ENCODE results near the gene CHP1. TPM values are rescaled to one million over a fixed set of nuclear protein-coding genes. Genes with fewer than 3 reads are reported as not detected.

Gene CHP1
- 175 TPM for total RNA-seq
- long read RNA-seq, transcript CHP1-201 (7 exons, 3,329 nt): major isoform, 27 of 44 reads
- long read RNA-seq, partial matches to known transcripts: 3 of 44 reads
- long read RNA-seq, other reads (novel, unspliced or antisense): 12 of 44 reads

GRCh38 chr15:41230650-41231421 lies at the start of gene CHP1, which contains the start of gene EXD1:
CHP1 (plus strand) TSS chr15:41231268; CDS start chr15:41231383, 115 bp downstream.
EXD1 (minus strand) TSS chr15:41230757; CDS start chr15:41226575, 4,182 bp downstream.
- Histone ChIP-seq H3K36me3 (no peaks in the 10 kb centered on the region), H3K9me3 (no peaks in the 10 kb centered on the region), H3K4me3 (peak within 1 kb of the TSS; percentile 80), H3K27ac (peak within 1 kb of the TSS; percentile 85), H3K4me1 (peaks cover 4% of the 10 kb centered on the region), H3K27me3 (no peaks in the 10 kb centered on the region)
- ATAC-seq (peak; percentile 99), DNase-seq (peak; percentile 99)
- TF ChIP-seq, protein P1, sequence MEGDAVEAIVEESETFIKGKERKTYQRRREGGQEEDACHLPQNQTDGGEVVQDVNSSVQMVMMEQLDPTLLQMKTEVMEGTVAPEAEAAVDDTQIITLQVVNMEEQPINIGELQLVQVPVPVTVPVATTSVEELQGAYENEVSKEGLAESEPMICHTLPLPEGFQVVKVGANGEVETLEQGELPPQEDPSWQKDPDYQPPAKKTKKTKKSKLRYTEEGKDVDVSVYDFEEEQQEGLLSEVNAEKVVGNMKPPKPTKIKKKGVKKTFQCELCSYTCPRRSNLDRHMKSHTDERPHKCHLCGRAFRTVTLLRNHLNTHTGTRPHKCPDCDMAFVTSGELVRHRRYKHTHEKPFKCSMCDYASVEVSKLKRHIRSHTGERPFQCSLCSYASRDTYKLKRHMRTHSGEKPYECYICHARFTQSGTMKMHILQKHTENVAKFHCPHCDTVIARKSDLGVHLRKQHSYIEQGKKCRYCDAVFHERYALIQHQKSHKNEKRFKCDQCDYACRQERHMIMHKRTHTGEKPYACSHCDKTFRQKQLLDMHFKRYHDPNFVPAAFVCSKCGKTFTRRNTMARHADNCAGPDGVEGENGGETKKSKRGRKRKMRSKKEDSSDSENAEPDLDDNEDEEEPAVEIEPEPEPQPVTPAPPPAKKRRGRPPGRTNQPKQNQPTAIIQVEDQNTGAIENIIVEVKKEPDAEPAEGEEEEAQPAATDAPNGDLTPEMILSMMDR (IDR thresholded peaks at IDR 0.05): peak; percentile 94
- intact Hi-C loops (cut with DNase I): no loop called here

DNA sequence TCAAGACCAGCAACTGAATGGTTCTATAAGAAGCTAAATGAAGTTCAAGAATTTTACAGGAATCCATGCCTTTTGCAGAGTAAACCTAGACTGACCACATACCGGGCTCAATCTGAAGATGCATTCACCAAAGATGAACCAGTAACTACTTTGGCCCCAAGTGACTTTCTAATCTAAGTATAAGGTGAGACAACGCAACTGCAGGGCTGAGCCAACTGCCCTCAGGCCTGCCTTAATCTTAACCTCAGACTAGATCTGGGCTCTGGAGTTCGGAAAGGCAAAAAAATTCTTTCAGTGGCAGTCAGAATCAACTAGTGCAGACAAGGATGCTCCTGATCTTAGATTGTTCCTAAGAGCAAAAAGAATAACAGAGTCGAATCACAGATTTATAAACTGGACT lies 48.8 kb upstream of the CHP1 start:
- Histone ChIP-seq H3K27ac (no peak overlapping the region), H3K36me3 (no peaks in the 10 kb centered on the region), H3K4me1 (no peaks in the 10 kb centered on the region), H3K4me3 (no peak overlapping the region), H3K9me3 (no peaks in the 10 kb centered on the region), H3K27me3 (no peaks in the 10 kb centered on the region)
- ATAC-seq (no peak), DNase-seq (no peak)
- intact Hi-C loops (cut with DNase I): no loop called here
- TF ChIP-seq, protein P1 (IDR thresholded peaks at IDR 0.05): no peak

- ATAC-seq (no peak), DNase-seq (no peak)
- Histone ChIP-seq H3K9me3 (no peaks in the 10 kb centered on the region), H3K4me1 (no peaks in the 10 kb centered on the region), H3K4me3 (no peak overlapping the region), H3K27ac (no peak overlapping the region), H3K36me3 (no peaks in the 10 kb centered on the region), H3K27me3 (no peaks in the 10 kb centered on the region)
- TF ChIP-seq, protein P1 (IDR thresholded peaks at IDR 0.05): no peak
- intact Hi-C loops (cut with DNase I): no loop called here
These were observed 47.5 kb upstream of the CHP1 start for GRCh38 chr15:41183581-41183980.

DNA sequence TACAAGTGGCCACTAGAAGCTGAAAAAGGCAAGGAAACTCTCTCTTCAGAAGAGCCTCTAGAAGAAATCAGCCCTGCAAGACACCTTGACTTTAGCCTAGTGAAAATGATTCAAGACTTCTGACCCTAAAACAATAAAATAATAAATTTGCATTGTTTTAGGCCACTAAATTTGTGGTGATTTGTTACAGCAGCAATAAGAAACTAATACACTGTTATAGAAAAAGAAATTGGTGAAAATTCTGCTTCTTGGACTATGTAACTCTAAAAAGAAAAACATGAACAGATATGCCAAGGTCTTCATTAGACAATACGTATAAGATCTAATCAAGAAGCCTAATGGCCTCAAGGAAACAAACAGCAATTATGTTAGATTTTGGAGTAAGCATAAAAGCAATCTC lies 36.6 kb upstream of the CHP1 start:
- Histone ChIP-seq H3K36me3 (no peaks in the 10 kb centered on the region), H3K4me3 (no peak overlapping the region), H3K27ac (no peak overlapping the region), H3K4me1 (no peaks in the 10 kb centered on the region), H3K27me3 (no peaks in the 10 kb centered on the region), H3K9me3 (no peaks in the 10 kb centered on the region)
- intact Hi-C loops (cut with DNase I): no loop called here
- ATAC-seq: no peak
- TF ChIP-seq, protein P1 (IDR thresholded peaks at IDR 0.05): no peak
- no peak for DNase-seq

- ATAC-seq (no peak), DNase-seq (no peak)
- H3K4me3 ChIP-seq: no peak overlapping the region
- H3K27ac ChIP-seq: no peak overlapping the region
- H3K27me3 ChIP-seq: no peaks in the 10 kb centered on the region
- H3K36me3 ChIP-seq: no peaks in the 10 kb centered on the region
- no peaks in the 10 kb centered on the region for H3K4me1 ChIP-seq
- no peaks in the 10 kb centered on the region for H3K9me3 ChIP-seq
- intact Hi-C loops (cut with DNase I): no loop called here
- TF ChIP-seq, protein P1 (IDR thresholded peaks at IDR 0.05): no peak
These were observed 31.6 kb upstream of the CHP1 start for GRCh38 chr15:41199470-41199869.

Data from upper lobe of right lung (tissue), 1 donor.